Brain microvascular endothelial cell (primary cell): ENCODE data around the gene SLC12A9.

Experiments used
- DNase-seq: peaks from one replicate; pipeline ENCODE4 v3.0.0-alpha.2; 2020
- H3K27ac ChIP-seq: fragments of 250-450 bp; sonication (Bioruptor Pico); 2 replicates; pipeline ENCODE4 v1.5.1; 2020; ENCODE audit warnings: mild to moderate bottlenecking, moderate library complexity
- H3K27me3 ChIP-seq: fragments of 250-450 bp; sonication (Bioruptor Pico); replicated peaks from 2 replicates; pipeline ENCODE4 v1.5.1; 2020; ENCODE audit warnings: mild to moderate bottlenecking
- H3K36me3 ChIP-seq: fragments of 250-450 bp; sonication (Bioruptor Pico); replicated peaks from 2 replicates; pipeline ENCODE4 v1.5.1; 2020; ENCODE audit warnings: mild to moderate bottlenecking
- H3K4me3 ChIP-seq: 2 replicates; pipeline ENCODE4 v1.5.1; 2011; ENCODE audit warnings: low read depth, mild to moderate bottlenecking, control low read depth, low read length, moderate library complexity
- CTCF ChIP-seq: IDR thresholded peaks from 2 replicates; pipeline ENCODE4 v1.5.1; 2011; ENCODE audit warnings: low read depth, mild to moderate bottlenecking, moderate library complexity, low read length, control low read depth, inconsistent platforms; ENCODE audit errors: missing control alignments
- in situ Hi-C: cut with HindIII; loops from 2 replicates; pipeline ENCODE4 v1.10.0; 2017; ENCODE audit warnings: low sequenced_read_pairs, low pct_ligation_motif_present

SLC12A9 gene

GRCh38 chr7:100885440-100886141 is 33.1 kb downstream of the SLC12A9 start:
- DNase-seq = no peak
- Histone ChIP-seq H3K27ac (no peak overlapping the region), H3K4me3 (no peak overlapping the region), H3K27me3 (no peaks in the 10 kb centered on the region), H3K36me3 (peaks cover 77% of the 10 kb centered on the region)
- no peak for TF ChIP-seq CTCF
- in situ Hi-C loops = no loop called here

- Histone ChIP-seq H3K27me3 (no peaks in the 10 kb centered on the region), H3K4me3 (no peak overlapping the region), H3K27ac (no peak overlapping the region), H3K36me3 (peaks cover 72% of the 10 kb centered on the region)
- in situ Hi-C loops = no loop called here
- DNase-seq = no peak
- TF ChIP-seq CTCF = no peak
These were observed 33.8 kb downstream of the SLC12A9 start for GRCh38 chr7:100886142-100886935.

- no peaks in the 10 kb centered on the region for H3K27me3 ChIP-seq
- H3K36me3 ChIP-seq = peaks cover 65% of the 10 kb centered on the region
- H3K27ac ChIP-seq = no peak overlapping the region
- in situ Hi-C loops = no loop called here
- no peak overlapping the region for H3K4me3 ChIP-seq
- TF ChIP-seq CTCF = no peak
- no peak for DNase-seq
These were observed 34.5 kb downstream of the SLC12A9 start for GRCh38 chr7:100886936-100887515.

GRCh38 chr7:100887516-100888290 is 35.2 kb downstream of the SLC12A9 start:
- H3K27ac ChIP-seq = no peak overlapping the region
- TF ChIP-seq CTCF = no peak
- DNase-seq = no peak
- no peak overlapping the region for H3K4me3 ChIP-seq
- in situ Hi-C loops = no loop called here
- H3K27me3 ChIP-seq = no peaks in the 10 kb centered on the region
- H3K36me3 ChIP-seq = peaks cover 61% of the 10 kb centered on the region

- Histone ChIP-seq H3K4me3 (peak overlapping the region; percentile 69), H3K27me3 (no peaks in the 10 kb centered on the region), H3K27ac (peak overlapping the region; percentile 74), H3K36me3 (peaks cover 54% of the 10 kb centered on the region)
- in situ Hi-C loops = no loop called here
- TF ChIP-seq CTCF = no peak
- no peak for DNase-seq
These were observed 35.9 kb downstream of the SLC12A9 start for GRCh38 chr7:100888291-100888987.
